K562 (cell line): ENCODE results near the gene RNF166. TPM values are rescaled to one million over a fixed set of nuclear protein-coding genes. Genes with fewer than 3 reads are reported as not detected.

Source experiments
- ATF4 ChIP-seq: fragments of 450-650 bp; formaldehyde crosslinking; IDR thresholded peaks from 2 replicates; pipeline ENCODE4 v1.4.0; 2022; ENCODE audit warnings: mild to moderate bottlenecking, moderate library complexity
- CREB1 ChIP-seq, 2 experiments: sonication (generic) in 1 of 2; formaldehyde crosslinking in 1 of 2; IDR thresholded peaks; 2 replicates each; pipeline versions ENCODE4 v1.6.1 to v1.8.0; 2012 to 2022; ENCODE audit warnings: inconsistent platforms in 1 of 2, mild to moderate bottlenecking in 1 of 2, missing genetic modification reagents in 1 of 2, moderate library complexity in 1 of 2
- EGR1 ChIP-seq: fragments of 450-650 bp; conservative IDR thresholded peaks from 2 replicates; pipeline ENCODE4 v1.6.1; 2017; ENCODE audit warnings: mild to moderate bottlenecking
- FIP1L1 ChIP-seq: fragments of 200-400 bp; formaldehyde crosslinking; IDR thresholded peaks from 2 replicates; pipeline ENCODE4 v1.6.1; 2018; ENCODE audit warnings: mild to moderate bottlenecking, low read depth, low read length; ENCODE audit not compliant: poor library complexity, severe bottlenecking
- FOXM1 ChIP-seq, 2 experiments: fragments of 450-650 bp in 1 of 2; sonication (generic) in 1 of 2; formaldehyde crosslinking in 1 of 2; IDR thresholded peaks; 2 replicates each; pipeline versions ENCODE4 v1.6.1 to v1.9.0; 2017 to 2022; ENCODE audit warnings: low read depth in 2 of 2, mild to moderate bottlenecking in 2 of 2, missing genetic modification reagents in 1 of 2, moderate library complexity in 1 of 2
- GABPB1 ChIP-seq: sonication (generic); formaldehyde crosslinking; IDR thresholded peaks from 2 replicates; pipeline ENCODE4 v1.8.0; 2022; ENCODE audit warnings: mild to moderate bottlenecking, missing genetic modification reagents
- JUNB ChIP-seq: fragments of 450-650 bp; formaldehyde crosslinking; conservative IDR thresholded peaks from 2 replicates; pipeline ENCODE4 v1.4.0; 2020; ENCODE audit warnings: mild to moderate bottlenecking
- JUND ChIP-seq, 2 experiments: IDR thresholded peaks; 2 replicates in 1 of 2; 3 replicates in 1 of 2; pipeline ENCODE4 v1.6.1; 2011; ENCODE audit warnings: borderline replicate concordance in 2 of 2, low read depth in 2 of 2, low read length in 2 of 2, improper control_type of control experiment in 1 of 2, missing biosample characterization in 1 of 2, missing genetic modification characterization in 1 of 2, missing genetic modification reagents in 1 of 2
- KDM5B ChIP-seq: fragments of 200-600 bp; sonication (generic); IDR thresholded peaks from 2 replicates; pipeline ENCODE4 v1.6.1; 2012; ENCODE audit warnings: low read depth, mild to moderate bottlenecking, moderate library complexity, low read length, control low read depth, inconsistent platforms; ENCODE audit not compliant: insufficient replicate concordance
- MAZ ChIP-seq, 2 experiments: fragments of 450-650 bp in 1 of 2; sonication (generic) in 1 of 2; formaldehyde crosslinking; IDR thresholded peaks in 1 of 2; conservative IDR thresholded peaks in 1 of 2; 2 replicates each; pipeline versions ENCODE4 v1.4.0 to v1.5.0; 2020; ENCODE audit warnings: mild to moderate bottlenecking in 1 of 2, missing genetic modification reagents in 1 of 2
- TAL1 ChIP-seq: fragments of 450-650 bp; IDR thresholded peaks from 2 replicates; pipeline ENCODE4 v1.6.1; 2016; ENCODE audit warnings: mild to moderate bottlenecking
- U2AF1 ChIP-seq: fragments of 200-400 bp; formaldehyde crosslinking; optimal IDR thresholded peaks from 2 replicates; pipeline ENCODE3; 2017; ENCODE audit warnings: mild to moderate bottlenecking, low read depth, low read length, moderate library complexity
- USF2 ChIP-seq: sonication (generic); formaldehyde crosslinking; IDR thresholded peaks from 2 replicates; pipeline ENCODE4 v1.5.0; 2020; ENCODE audit warnings: missing genetic modification reagents
- ZBTB17 ChIP-seq: fragments of 450-650 bp; formaldehyde crosslinking; IDR thresholded peaks from 2 replicates; pipeline ENCODE4 v1.4.0; 2020; ENCODE audit warnings: mild to moderate bottlenecking
- ZNF583 ChIP-seq: fragments of 250-450 bp; sonication (Bioruptor Pico); IDR thresholded peaks from 2 replicates; pipeline ENCODE4 v1.4.0; 2020
- ZNF592 ChIP-seq: fragments of 450-650 bp; IDR thresholded peaks from 2 replicates; pipeline ENCODE4 v1.6.1; 2017; ENCODE audit warnings: antibody characterized with exemption, mild to moderate bottlenecking
- ZNF639 ChIP-seq, 2 experiments: fragments of 200-800 bp in 1 of 2; sonication (Bioruptor generic) in 1 of 2; sonication (generic) in 1 of 2; formaldehyde crosslinking in 1 of 2; IDR thresholded peaks in 1 of 2; conservative IDR thresholded peaks in 1 of 2; 2 replicates each; pipeline versions ENCODE4 v1.5.0 to v1.6.1; 2016 to 2020; ENCODE audit warnings: missing compliant biosample characterization in 1 of 2, missing genetic modification characterization in 1 of 2, missing genetic modification reagents in 1 of 2
- ZNF717 ChIP-seq: fragments of 250-450 bp; sonication (Bioruptor Pico); IDR thresholded peaks from 2 replicates; pipeline ENCODE4 v1.5.0; 2021
- polyA plus RNA-seq, 8 experiments: library from polyadenylated mRNA; depleted of rRNA in 4 of 8; stranded (reverse) in 5 of 8; unstranded in 3 of 8; fragments of >200 nt; fragmentation: Nextera tagmentation in 2 of 8; fragmentation: Illumina TruSeq in 1 of 8; extraction: Ambion mirVana in 2 of 8; extraction: Trizol in 1 of 8; gene quantifications; 2 replicates each; pipeline versions ENCODE4 v1.2.1 to v1.2.3, GENCODE V29; 2011 to 2014; ENCODE audit warnings: inconsistent platforms in 1 of 8, missing spikeins in 1 of 8
- total RNA-seq, 7 experiments: library from RNA; depleted of rRNA in 6 of 7; stranded (reverse); fragments of >200 nt in 6 of 7; fragmentation: Illumina TruSeq in 2 of 7; extraction: Trizol in 2 of 7; gene quantifications; 2 replicates each; pipeline versions ENCODE4 v1.2.1 to v1.2.3, GENCODE V29; 2011 to 2021; ENCODE audit warnings: low replicate concordance in 1 of 7

The RNF166 gene
- total and polyA plus RNA-seq, 9 of the 15 experiments (the other 6 are each of a cell fraction or from before 2014, with no cell fraction given): 0.56 to 60.3 (median 19.5) TPM

GRCh38 chr16:88706229-88706964 is at the start of gene RNF166, which contains the start of gene CTU2 (continued):
- TF ChIP-seq ZNF639 (CRISPR knock-in tag; conservative IDR thresholded peaks at IDR 0.05 in 1 of 2, IDR thresholded peaks at IDR 0.05 in 1 of 2) (peak in 1 of 2 experiments; percentile 90; a peak in 3 of 4 replicates), ZBTB17 (CRISPR knock-in tag) (peak; percentile 66), EGR1 (peak; percentile 16; the same call in 1 of the 2 replicates), U2AF1 (peak; percentile 73), JUNB (CRISPR knock-in tag) (peak; percentile 95), FIP1L1 (peak; percentile 86), KDM5B (peak; percentile 69), CREB1 (IDR thresholded peaks at IDR 0.05) (peak; percentile 100), CREB1 (CRISPR knock-in tag; IDR thresholded peaks at IDR 0.05) (peak; percentile 99), USF2 (CRISPR knock-in tag) (no peak), TAL1 (no peak), GABPB1 (CRISPR knock-in tag) (0 out of 2 replicates have a peak, but pooled peaks have one; percentile 24), MAZ (CRISPR knock-in tag; conservative IDR thresholded peaks at IDR 0.05 in 1 of 2, IDR thresholded peaks at IDR 0.05 in 1 of 2) (peak; percentile 68 to 96; a peak in 3 of 4 replicates), FOXM1 (IDR thresholded peaks at IDR 0.05; ENCODE audit: low read depth) (no peak), FOXM1 (CRISPR knock-in tag; IDR thresholded peaks at IDR 0.05; ENCODE audit: low read depth) (0 out of 2 replicates have a peak, but pooled peaks have one; percentile 49), ZNF717 (CRISPR knock-in tag) (no peak), JUND (IDR thresholded peaks at IDR 0.05; ENCODE audit: borderline replicate concordance, low read depth, low read length) (peak; percentile 95), JUND (tag; IDR thresholded peaks at IDR 0.05; ENCODE audit: borderline replicate concordance, low read depth, low read length) (peak; percentile 82; the same call in 2 of the 3 replicates), ZNF592 (peak; percentile 59), ZNF583 (CRISPR knock-in tag) (peak; percentile 68; the same call in 1 of the 2 replicates), ATF4 (peak; percentile 51; the same call in 1 of the 2 replicates)
